Heart right ventricle (tissue), 16 donors: ENCODE results near the gene CSMD2. TPM values are rescaled to one million over a fixed set of nuclear protein-coding genes. Genes with fewer than 3 reads are reported as not detected.

ENCODE experiments used
- ATAC-seq, 8 donors: fragments of 200-7000 bp; cut with Tn5 transposase; one replicate each; pipeline ENCODE4 v1.9.1; 2020; ENCODE audit warnings: mild to moderate bottlenecking in 8 of 8, moderate library complexity in 8 of 8, moderate number of reproducible peaks in 1 of 8
- DNase-seq, 2 donors: peaks; one replicate each; pipeline ENCODE4 v3.0.0-alpha.2; 2020
- H3K27ac ChIP-seq, 10 donors: fragments of 200-600 bp; sonication (generic) in 2 of 10; one replicate each; pipeline versions ENCODE4 v1.5.0 to v1.8.0; 2020 to 2022; ENCODE audit warnings: mild to moderate bottlenecking in 3 of 10
- H3K27me3 ChIP-seq, 7 donors: fragments of 200-600 bp; one replicate each; pipeline ENCODE4 v1.8.0; 2021 to 2022; ENCODE audit warnings: mild to moderate bottlenecking in 2 of 7
- H3K36me3 ChIP-seq, 9 donors: fragments of 200-600 bp; sonication (generic) in 1 of 9; one replicate each; pipeline versions ENCODE4 v1.5.0 to v1.8.0; 2020 to 2022; ENCODE audit warnings: mild to moderate bottlenecking in 2 of 9
- H3K4me1 ChIP-seq, 9 donors: fragments of 200-600 bp; sonication (generic) in 1 of 9; one replicate each; pipeline versions ENCODE4 v1.5.0 to v1.8.0; 2020 to 2022; ENCODE audit warnings: mild to moderate bottlenecking in 4 of 9
- H3K4me3 ChIP-seq, 10 donors: fragments of 200-600 bp; sonication (generic) in 2 of 10; one replicate each; pipeline versions ENCODE4 v1.5.0 to v1.8.0; 2020 to 2022; ENCODE audit warnings: mild to moderate bottlenecking in 7 of 10, moderate library complexity in 2 of 10
- H3K9me3 ChIP-seq, 11 donors: fragments of 200-600 bp in 10 of 11; sonication (generic) in 2 of 11; one replicate each; pipeline versions ENCODE4 v1.5.0 to v1.8.0; 2013 to 2022; ENCODE audit warnings: mild to moderate bottlenecking in 2 of 11, control low read depth in 1 of 11, moderate library complexity in 1 of 11
- WGBS, 2 donors: extraction: QIAGEN DNeasy Blood & Tissue Kit; methylation state at CpG; one replicate each; pipeline ENCODE4 v1.1.7; 2013; ENCODE audit warnings: inconsistent platforms in 1 of 2; 5-methylcytosine and 5-hydroxymethylcytosine counted together
- intact Hi-C, 10 donors: fragments of 100-400 bp; cut with DNase I; formaldehyde crosslinking; loops; one replicate each; pipeline versions ENCODE4 v1.11.1 to v1.14.2; 2022
- polyA plus RNA-seq, 2 donors: library from polyadenylated mRNA; stranded (reverse); fragments of 200-250 nt; gene quantifications; one replicate each; pipeline ENCODE4 v1.2.3, GENCODE V29; 2013
- total RNA-seq, 10 donors: library from RNA; stranded (reverse); fragmentation: NEBNext Ultra II Directional in 3 of 10; extraction: Animal tissue kit (Norgen Biotek cat#: 25700) in 3 of 10; gene quantifications; one replicate each; pipeline versions ENCODE4 v1.2.1 to v1.2.4, GENCODE V29; 2021 to 2023
- TF ChIP-seq, protein P1 (sequence below), 9 donors: fragments of 200-600 bp; sonication (generic) in 2 of 9; IDR thresholded peaks; one replicate each; pipeline versions ENCODE4 v1.5.0 to v1.8.0; 2021 to 2022; ENCODE audit warnings: antibody characterized with exemption in 9 of 9, mild to moderate bottlenecking in 5 of 9, moderate library complexity in 1 of 9
- donor health status: Arrhythmogenic right ventricular cardiomyopathy.
- donor health status: ischemic (EF 13 %, LVEDD 7.1; RV severe dilation, severe dysfunction).
- donor health status: healthy with polysubstance abuse.
- donor health status: DM: no; HTN: yes; CAD: no.
- donor health status: DM: no; HTN: no; CAD: no.
- donor health status: ischemic (EF 25% LVEDD 6.9; RV normal size, moderate dysfunction).
- donor health status: ischemic (EF 25% LVEDD 5.7; RV mildly dilated, moderate dysfunction).
- donor health status: healthy.
- donor health status: DM: yes; HTN: yes; CAD: no.
- donor health status: Ischemic cardiomyopathy.
- donor health status: ischemic (EF 35%, LVEDD 5.7; RV mildly dilated, moderate dysfunction).
- donor health status: nonischemic (EF 11% LVEDD 7.7; RV severe dilation, severe dysfunction).
- donor health status: DM: yes; HTN: yes; CAD: no.
- donor health status: PGD.
- donor health status: ischemic (EF 29% LVEDD 5.4; RV normal size, mild dysfunction).
- donor health status: nonischemic (EF 23%, LVEDD 6.1; RV moderate dilation, normal function).

Gene CSMD2
- total and polyA plus RNA-seq, 12 donors, result 0.04 to 0.97 (median 0.14) TPM; not detected in 1

DNA sequence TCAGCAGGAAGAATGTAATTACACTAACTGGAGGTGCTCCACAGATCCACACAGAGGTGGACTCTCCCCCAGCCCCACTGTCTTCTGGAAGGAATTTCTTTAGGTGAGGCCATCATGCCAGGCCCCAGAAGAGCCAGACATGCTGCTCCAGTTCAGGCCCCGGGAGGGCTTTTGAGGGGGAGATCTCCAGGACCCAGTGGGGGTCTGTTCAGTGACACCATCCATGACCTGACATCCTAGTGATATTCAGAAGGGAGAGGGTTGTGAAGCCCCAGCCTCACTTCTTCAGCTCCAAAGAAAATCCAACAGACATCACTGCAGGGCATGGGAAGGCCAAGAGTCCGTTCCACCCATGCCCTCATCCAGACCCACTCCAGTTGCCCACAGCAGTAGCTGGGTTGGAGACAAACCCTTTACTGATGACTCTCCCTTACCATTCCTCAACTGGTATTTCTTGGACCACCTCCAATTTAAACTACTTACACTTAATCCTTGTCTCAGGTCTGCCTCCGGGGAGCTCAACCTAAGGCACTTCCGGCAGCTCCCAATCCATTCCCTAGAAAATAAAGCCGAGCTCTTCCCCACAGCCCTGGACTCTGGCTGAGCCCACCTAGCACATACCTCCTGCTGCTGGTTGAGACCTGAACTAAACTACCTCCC is 39.2 kb downstream of the CSMD2 start:
- TF ChIP-seq, protein P1, sequence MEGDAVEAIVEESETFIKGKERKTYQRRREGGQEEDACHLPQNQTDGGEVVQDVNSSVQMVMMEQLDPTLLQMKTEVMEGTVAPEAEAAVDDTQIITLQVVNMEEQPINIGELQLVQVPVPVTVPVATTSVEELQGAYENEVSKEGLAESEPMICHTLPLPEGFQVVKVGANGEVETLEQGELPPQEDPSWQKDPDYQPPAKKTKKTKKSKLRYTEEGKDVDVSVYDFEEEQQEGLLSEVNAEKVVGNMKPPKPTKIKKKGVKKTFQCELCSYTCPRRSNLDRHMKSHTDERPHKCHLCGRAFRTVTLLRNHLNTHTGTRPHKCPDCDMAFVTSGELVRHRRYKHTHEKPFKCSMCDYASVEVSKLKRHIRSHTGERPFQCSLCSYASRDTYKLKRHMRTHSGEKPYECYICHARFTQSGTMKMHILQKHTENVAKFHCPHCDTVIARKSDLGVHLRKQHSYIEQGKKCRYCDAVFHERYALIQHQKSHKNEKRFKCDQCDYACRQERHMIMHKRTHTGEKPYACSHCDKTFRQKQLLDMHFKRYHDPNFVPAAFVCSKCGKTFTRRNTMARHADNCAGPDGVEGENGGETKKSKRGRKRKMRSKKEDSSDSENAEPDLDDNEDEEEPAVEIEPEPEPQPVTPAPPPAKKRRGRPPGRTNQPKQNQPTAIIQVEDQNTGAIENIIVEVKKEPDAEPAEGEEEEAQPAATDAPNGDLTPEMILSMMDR (IDR thresholded peaks at IDR 0.05), result no peak
- H3K36me3 ChIP-seq, result no peaks in the 10 kb centered on the region
- H3K9me3 ChIP-seq, result no peaks in the 10 kb centered on the region
- ATAC-seq, result no peak
- H3K4me1 ChIP-seq, result no peaks in the 10 kb centered on the region
- no peak overlapping the region for H3K27ac ChIP-seq
- intact Hi-C loops, result no loop called here
- 78 to 86% methylated on average over 5 of the region's 5 CpGs for WGBS, 2 donors
- no peak for DNase-seq
- no peak overlapping the region for H3K4me3 ChIP-seq
- peaks cover 0 to 24% (median 17%) of the 10 kb centered on the region in 7 donors for H3K27me3 ChIP-seq

DNA sequence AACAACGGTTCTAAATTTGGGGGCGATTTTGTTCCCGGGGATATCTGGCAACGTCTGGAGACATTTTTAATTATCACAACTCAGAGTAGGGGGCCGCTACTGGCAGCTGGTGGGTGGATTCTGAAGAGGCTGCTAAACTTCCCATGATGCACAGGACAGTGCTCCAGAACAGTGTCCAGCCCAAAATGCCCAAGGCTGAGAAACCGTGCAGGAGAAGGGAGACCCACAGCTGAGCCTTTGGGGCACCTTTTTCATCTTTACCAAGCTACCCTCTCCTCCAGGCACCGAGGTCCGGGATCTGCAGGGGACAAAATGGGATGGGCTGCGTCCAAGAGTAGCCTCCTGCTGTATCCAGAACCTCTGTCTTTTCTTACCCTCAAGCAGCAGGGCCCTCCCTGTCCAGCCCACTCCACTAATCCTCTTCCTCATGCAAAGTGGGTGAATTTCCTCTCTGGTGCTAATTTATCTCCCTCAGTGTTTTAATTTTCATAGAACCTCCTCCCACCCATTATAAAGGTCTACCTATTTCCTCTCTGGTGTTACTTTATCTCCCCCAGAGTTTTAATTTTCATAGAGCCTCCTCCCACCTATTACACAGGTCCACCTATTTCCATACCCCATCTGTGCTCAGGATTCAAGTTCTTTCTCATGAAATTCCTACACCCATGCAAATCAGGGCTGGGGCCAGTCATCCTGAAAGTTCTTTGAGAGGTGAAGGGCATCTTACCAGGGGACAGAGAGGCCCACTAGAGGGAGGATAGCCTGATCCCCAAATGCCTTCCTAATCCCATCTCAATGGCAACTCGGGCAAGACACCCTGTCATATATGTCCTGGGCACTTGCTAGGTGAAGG is 42.7 kb downstream of the CSMD2 start:
- Histone ChIP-seq H3K36me3 (no peaks in the 10 kb centered on the region), H3K4me3 (no peak overlapping the region), H3K27me3 (peaks cover 0 to 16% (median 4%) of the 10 kb centered on the region in 7 donors), H3K4me1 (no peaks in the 10 kb centered on the region), H3K27ac (no peak overlapping the region), H3K9me3 (peaks cover 0 to 25% (median 8%) of the 10 kb centered on the region in 11 donors)
- ATAC-seq (no peak), DNase-seq (no peak)
- TF ChIP-seq, protein P1 (IDR thresholded peaks at IDR 0.05), result no peak
- intact Hi-C loops, result no loop called here
- WGBS, 2 donors, result 70 to 80% methylated on average over 10 of the region's 10 CpGs

DNA sequence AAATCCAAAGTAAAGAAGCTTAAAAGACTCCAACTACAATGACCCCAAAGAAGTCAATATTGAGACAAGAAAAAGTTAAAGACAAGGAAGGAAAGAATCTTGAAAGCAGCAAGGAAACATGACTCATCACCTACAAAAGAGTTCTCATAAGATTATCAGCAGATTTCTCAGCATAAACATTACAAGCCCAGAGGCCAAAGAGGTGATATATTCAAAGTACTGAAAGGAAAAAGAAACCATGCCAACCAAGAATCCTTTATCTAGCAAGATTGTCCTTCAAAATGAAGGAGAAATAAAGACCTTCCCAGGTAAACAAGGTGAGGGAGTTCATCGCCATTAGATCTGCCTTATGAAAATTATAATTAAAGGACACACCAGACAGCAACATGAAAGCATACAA is 49.8 kb downstream of the CSMD2 start:
- ATAC-seq (no peak), DNase-seq (no peak)
- Histone ChIP-seq H3K9me3 (peaks cover 0 to 52% (median 25%) of the 10 kb centered on the region in 11 donors), H3K27ac (no peak overlapping the region), H3K4me3 (no peak overlapping the region), H3K4me1 (no peaks in the 10 kb centered on the region), H3K27me3 (no peaks in the 10 kb centered on the region), H3K36me3 (no peaks in the 10 kb centered on the region)
- 93% methylated on average over 1 of the region's 1 CpG for WGBS, 2 donors
- TF ChIP-seq, protein P1 (IDR thresholded peaks at IDR 0.05), result no peak
- intact Hi-C loops, result loop anchor here in 7 of 10 donors (10.0 kb wide), 4 partner anchors 240 to 630 kb away; no protein-coding TSS in a partner anchor

DNA sequence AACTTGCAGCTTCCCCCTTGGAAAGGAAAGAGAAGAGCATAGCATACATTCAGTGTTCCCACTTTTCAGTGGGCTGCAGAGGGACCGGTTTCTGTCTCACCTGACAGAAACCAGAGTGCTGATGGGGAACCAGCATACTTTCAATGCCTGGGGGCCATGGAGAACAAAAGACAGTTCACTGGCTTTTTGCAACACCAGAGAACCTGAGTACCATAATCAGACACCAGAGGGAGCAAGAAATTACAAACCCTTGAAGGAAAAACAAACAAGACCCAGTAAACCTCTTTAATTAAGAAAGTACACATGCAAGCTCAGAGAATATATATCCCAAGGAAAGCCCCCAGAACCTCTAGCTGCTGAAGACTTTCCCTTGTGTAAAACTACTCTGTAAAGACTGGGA is 51.1 kb downstream of the CSMD2 start:
- peaks cover 0 to 4% (median 0%) of the 10 kb centered on the region in 7 donors for H3K27me3 ChIP-seq
- H3K4me3 ChIP-seq, result no peak overlapping the region
- no peak for DNase-seq
- ATAC-seq, result no peak
- TF ChIP-seq, protein P1 (IDR thresholded peaks at IDR 0.05), result peak in 6 of 9 donors; percentile 9 to 36 (median 30)
- no peak overlapping the region for H3K27ac ChIP-seq
- H3K4me1 ChIP-seq, result no peaks in the 10 kb centered on the region
- peaks cover 0 to 42% (median 21%) of the 10 kb centered on the region in 11 donors for H3K9me3 ChIP-seq
- H3K36me3 ChIP-seq, result no peaks in the 10 kb centered on the region
- 29 to 49% methylated on average over 1 of the region's 1 CpG for WGBS, 2 donors
- intact Hi-C loops, result loop anchor here in 8 of 10 donors (5.0 to 10.0 kb wide), 8 partner anchors 237 to 631 kb away; no protein-coding TSS in a partner anchor
